ENCODE measurements around the gene DOK1.

DOK1 gene

DNA sequence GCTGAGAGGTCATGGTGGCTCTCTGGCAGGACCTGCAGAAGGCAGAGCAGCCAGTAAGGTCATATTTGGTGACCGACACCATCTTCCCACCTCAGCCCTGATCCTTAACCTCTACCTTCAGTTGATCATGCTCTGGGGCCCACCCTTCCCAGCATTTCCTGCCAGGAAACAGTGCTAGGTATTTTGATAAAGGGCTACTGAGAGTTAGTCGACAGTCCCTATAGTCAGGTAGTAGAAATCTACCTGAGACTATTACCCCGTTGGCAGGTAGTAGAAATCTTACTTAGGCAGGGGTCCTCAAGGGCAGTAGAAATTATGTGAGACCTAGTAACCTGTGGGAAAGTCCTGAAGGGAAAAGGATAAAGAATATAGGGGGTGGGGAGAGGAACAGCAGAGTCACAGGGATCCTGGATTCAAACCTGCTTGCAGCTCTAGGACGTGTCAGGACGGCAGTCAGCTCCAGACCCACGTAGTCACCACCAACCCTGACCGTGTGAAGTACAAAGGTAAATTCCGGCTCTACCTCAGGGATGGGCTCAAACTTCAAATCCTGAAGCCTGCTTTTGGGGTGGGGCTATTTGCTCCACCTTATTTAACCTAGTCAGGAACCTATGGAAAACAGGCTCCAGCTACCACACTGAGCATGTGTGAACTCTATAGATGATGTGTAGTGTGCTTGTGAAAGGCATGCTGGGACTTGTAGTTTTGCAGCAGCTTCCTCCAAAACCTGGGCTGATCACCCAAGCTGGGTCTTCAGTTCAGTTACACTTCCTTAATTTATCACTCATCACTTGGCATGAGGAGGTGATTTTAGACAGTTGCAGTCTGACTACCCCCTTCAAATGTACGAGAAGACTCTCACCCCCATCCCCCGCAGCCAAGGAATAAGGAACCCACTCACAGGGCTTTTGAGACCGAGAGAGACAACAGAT, 28.5 kb upstream of the DOK1 start, which contains the start of gene DQX1:
TSS of gene DQX1 (minus strand) at position 515 of the 932 bp plus-strand sequence. CDS start at position 13, 502 bp downstream.
- DNase-seq, result peak; percentile 32 to 49

DNA sequence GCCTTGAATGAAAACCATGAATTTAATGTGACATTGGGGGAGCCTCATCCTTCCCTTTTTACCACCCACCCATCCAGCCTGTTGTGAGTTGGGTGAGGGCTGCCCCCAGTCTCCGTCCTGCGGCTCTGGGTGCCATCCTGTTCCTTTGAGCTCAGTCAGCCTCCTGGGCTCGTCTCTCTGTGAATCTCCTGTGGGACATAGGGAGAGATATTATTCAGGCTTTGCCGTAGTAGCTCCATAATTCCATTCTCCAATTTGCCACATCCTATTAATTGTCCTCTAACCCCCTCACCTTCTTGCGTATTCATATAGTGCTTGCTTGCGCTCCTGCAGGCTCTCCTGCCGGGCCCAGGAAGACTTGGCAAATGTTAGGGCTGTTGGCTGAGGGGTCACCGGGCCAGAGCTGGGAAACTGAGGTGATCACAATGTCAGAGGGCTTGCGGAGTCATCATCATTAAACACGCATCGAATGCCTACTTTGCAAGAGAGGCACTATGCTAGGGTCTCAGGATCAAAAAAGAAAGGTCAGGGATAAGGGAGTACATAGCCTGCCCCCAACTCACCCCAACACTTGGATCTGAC, 27.8 kb upstream of the DOK1 start:
- no peak for DNase-seq

DNA sequence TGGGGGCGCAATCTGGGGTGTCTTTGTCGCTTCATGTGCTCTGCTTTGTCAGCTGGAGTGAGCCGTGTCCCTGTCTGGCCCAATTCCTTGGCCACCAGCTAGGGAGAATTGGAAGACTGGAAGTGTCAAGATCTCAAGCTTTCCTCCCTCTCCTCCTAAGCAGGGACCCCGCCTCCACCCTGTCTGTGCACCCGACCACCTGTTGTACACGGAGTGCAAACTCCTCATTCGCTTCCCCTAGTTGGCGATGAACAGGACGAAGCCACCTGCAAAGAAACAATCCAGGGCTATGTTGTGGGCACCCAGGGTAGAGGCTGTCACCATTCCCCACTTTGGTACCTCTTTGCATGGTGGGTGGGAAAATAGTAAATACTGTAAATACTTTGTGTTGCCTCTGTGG, 26.8 kb upstream of the DOK1 start:
- no peak for DNase-seq

DNA sequence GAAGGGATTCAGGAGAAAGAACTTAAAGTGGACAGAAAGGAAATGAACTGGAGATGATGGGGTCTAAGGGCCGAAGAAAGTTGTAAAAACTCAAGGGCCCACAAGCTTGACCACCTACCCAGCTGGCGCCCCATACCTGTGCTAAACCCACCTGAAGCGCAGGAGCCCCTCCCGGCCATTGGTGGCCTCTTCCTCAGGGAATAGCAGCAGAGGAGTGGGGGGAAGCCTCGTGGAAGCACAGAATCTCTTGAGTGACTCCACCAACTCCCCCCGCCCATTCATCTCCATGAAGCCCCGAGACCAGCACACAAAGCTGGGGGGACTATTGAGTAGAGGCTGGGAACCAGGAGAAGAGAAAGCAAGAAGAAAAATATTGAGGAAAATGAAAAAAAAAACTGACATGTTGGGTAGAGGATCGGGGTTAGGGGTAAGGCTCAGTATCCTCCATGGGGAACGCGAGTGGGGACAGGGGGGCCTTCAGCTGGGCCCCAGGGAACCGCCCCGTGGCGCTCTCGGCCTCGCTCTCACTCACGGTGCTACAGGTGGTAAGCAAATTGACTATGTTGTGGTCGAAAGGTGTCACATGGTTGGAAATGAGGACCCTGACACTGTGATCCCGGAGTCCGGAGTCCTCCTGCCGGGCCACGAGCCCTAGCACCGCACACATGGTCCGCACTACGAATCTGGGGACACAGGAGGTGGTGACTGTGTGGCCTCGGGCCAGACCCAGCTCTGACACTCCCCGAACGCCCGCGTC, 25.7 kb upstream of the DOK1 start:
- DNase-seq, result no peak

DNA sequence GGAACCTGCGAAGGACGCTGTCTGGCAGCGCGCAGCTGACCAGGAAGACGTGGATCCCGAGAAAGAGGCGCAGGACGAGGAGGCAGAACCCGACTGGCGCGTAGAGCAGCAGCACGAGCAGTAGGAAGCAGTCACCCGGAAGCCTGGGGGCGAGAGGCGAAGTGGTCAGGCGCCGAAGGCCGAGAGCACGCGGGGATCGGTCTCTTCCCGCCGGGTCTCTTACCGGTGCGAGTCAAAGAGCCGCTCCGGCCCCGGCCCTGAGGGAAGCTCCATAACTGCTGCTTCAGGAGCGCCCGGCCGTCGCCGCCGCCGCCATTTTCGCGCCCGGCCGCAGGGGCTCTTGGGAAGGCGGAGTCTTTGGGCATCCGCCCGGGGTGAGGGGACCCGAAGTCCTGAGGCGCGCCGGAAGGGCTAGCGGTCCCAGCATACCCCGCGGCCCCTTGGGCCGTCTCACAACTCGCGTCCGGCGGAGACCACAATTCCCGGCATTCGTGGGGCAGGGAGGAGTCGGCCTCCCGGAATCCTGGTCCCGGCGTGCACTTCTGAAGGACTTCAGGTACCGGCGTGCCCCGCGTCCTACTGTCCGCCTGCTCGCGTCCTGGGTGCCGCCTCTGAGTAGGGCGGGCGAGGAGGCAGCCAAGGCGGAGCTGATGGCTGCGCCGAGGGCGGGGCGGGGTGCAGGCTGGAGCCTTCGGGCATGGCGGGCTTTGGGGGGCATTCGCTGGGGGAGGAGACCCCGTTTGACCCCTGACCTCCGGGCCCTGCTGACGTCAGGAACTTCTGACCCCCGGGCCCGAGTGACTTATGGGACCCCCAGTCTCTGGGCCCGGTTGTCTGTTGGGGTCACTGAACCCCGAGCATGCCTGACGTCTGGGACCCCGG, 24.9 kb upstream of the DOK1 start, which contains the start of the genes AUP1 and HTRA2:
TSS of gene AUP1 (minus strand) at position 350 of the 882 bp plus-strand sequence. CDS start at position 273, 77 bp downstream.
TSS of gene HTRA2 (plus strand) at position 577 of the 882 bp plus-strand sequence. CDS start at position 651, 74 bp downstream.
- DNase-seq, result peak; percentile 98 to 100

DNA sequence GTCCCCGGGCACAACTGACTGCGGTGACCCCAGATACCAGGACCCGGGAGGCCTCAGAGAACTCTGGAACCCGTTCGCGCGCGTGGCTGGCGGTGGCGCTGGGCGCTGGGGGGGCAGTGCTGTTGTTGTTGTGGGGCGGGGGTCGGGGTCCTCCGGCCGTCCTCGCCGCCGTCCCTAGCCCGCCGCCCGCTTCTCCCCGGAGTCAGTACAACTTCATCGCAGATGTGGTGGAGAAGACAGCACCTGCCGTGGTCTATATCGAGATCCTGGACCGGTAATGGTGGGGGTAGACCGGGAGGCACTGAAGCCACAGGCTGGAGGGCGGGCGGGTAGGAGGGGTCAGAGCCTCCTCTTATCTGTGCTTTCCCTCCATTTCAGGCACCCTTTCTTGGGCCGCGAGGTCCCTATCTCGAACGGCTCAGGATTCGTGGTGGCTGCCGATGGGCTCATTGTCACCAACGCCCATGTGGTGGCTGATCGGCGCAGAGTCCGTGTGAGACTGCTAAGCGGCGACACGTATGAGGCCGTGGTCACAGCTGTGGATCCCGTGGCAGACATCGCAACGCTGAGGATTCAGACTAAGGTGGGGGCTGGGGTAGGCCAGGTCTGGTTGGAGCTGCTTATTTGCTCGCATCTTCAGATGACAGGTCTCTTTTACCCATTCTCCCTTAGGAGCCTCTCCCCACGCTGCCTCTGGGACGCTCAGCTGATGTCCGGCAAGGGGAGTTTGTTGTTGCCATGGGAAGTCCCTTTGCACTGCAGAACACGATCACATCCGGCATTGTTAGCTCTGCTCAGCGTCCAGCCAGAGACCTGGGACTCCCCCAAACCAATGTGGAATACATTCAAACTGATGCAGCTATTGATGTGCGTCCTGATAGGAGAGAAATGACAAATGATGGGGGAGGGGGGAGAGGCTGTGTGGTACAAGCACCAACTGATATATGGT, 24.0 kb upstream of the DOK1 start:
- DNase-seq, result peak; percentile 38 to 64

DNA sequence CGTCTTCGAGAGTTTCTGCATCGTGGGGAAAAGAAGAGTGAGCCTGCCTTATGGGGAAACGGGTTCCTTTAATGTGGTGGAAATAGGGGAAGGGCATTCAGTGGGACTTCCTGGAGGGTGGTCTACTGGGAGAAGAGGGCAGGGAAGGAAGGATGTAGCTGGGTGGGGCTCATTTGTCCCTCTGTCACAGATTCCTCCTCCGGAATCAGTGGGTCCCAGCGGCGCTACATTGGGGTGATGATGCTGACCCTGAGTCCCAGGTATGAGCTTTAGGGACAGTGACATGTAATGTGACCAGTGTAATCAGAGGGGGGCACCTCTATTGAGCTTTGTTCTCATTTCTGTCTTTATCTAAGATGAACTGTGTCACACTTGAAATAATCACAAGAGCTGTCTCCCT, 22.9 kb upstream of the DOK1 start:
- no peak for DNase-seq

DNA sequence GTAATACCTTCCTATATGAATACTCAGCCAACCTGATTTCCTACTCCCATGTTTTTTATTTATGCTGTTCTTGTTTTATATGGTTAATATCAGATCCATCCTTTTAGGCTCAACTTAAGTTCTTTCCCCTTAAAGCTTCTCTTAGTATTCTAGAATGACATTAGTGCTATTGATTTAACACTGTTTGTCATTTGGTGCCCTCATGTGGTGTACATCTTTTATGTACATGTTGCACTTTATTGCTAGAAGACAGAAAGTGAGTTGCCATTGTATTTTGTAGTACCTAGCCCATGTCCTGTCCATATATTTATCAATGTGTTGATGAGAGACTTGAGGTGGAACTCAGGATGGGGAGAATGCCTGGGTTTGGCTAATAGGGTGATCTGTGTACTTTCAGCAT, 22.3 kb upstream of the DOK1 start:
- DNase-seq, result peak in 1 of 2 donors; percentile 55

DNA sequence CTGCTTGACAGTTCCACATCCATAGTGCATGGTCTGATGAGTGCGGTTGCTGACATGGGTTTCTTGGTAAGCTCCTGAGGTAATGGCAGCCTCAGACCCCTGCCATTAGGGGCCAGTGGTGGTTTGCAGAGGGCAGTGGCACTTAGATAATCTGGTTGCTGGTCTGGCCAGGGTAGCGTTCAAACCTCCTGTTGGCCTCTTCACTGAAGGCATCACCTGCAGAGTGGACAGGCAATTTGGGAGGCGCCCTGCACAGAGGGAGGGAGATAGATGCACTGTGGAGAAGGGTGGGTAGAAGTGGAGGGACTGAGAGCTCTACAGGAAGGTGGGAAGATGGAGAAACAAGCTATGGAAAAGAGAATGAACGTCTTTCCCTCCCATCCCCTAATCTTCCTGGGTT, 21.1 kb upstream of the DOK1 start:
- DNase-seq, result no peak

DNA sequence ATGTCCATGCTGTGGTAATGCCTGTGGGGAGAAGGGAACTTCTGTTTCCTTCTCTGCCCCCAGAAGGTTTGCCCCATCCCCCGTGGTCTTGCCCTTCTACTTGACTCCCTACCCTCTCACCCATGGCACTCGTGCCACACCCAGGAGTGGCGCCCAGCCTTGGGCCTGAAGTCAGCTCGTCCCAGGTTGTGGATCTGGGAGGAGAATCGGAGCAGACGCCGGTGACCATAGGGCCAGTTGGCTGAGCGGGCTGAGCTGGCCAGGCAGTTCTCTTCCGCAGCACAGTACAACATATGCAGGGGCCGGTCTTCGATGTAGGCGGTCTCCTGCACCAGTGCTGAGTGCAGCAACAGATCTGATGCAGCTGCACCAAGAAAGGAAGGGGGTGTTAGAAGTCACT, 20.1 kb upstream of the DOK1 start:
- no peak for DNase-seq

DNA sequence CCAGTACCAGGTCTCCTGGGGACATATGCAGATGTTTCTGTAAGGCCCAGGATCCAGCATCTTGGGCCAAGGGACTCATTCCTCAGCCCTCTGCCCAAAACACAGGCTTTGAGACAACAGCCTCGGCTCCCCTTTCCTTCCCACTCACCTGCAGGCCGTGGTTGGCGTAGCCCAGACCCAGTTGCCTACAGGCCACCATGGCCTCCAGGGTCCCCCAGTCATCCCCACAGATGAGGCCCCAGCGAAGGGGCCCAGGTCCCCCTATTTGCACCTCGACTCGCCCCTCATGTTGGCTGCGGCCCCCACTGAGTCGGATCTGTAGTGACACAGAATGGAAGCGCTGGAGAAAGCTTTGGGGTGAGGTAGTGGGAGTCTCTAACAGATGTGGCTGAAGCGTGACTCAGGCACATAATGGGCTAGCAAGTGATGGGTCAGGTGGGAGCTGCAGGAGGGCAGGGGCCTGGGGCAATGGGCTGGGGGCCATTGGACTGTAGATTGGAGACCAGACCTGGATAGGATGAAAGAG, 19.0 kb upstream of the DOK1 start:
- DNase-seq, result no peak

DNA sequence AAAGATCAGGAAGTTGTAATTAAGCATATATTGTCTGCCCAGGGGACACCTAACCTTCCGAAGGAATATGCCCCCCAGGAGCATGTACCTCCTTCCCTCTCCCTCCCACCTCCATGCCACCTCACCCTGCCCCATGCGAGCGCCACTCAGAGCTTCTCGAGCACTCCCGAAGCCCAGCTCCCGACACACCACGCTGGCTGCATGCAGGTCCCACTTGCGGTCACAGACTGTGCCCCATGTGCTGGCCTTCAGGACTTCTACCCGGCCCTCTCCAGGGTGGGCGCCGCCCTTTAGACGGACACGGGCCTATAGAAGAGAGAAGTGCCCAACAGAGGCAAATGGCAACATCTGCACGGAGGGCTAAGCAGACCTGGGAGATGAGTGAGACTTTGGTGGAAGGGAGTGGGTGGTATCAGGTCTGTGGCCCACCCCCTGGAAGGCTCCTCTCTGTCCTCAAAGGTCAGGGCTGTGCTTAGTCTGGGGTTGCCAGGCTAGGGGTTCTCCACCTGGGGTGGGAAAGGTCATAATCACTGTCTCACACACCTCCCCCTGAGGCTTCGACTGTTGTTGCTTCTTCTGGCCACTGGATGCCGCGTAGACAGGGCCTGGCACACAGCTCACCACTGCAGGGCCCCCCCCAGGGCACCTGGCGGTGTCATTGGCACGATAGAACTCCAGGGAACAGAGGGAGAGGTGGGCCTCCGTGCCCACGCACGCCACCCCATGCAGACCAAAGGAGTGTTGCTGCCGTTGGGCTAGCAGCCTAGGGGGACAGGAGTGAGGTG, 18.2 kb upstream of the DOK1 start:
- DNase-seq, result no peak

DNA sequence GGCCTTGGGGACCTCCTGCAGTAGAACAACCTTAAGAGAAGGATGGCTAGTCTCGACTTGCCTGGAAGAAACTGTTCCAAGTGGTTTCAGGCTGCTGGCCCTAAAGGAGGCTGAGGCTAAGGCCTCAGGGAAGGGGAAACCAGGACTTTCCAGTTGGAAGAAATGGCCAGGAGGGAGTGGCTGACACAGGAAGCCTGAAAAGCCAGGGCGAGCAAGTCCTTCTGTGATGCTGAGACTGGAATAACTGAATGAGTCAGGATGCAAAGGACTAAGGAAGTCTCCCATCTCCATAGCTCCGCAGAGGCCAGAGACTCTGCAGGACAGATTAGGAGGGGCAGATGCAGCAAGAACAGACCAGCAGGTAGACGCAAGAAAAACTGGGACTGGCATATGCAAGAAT, 17.4 kb upstream of the DOK1 start:
- no peak for DNase-seq

DNA sequence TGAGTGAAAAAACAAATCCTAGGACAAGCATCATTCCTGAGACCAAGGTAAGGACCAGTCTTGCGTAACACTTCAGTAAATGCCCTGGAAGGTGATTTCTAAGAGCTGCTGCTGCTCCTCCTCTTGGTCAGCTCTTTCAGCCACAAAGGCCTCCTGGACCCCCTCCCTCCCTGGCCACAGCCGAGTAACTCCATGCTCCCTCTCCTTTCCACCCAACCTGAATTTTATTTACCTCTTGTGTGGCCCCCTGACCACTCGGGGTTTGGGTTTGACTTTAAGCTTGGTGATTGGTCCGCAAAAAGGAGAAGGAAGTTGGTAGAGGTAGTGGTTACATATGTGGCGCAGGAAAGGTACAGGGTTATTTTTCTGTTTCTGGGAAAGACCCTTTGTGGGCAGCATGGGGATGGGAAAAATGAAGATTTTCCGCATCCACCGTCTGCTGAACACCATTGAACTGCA, 15.6 kb upstream of the DOK1 start:
- DNase-seq, result no peak

DNA sequence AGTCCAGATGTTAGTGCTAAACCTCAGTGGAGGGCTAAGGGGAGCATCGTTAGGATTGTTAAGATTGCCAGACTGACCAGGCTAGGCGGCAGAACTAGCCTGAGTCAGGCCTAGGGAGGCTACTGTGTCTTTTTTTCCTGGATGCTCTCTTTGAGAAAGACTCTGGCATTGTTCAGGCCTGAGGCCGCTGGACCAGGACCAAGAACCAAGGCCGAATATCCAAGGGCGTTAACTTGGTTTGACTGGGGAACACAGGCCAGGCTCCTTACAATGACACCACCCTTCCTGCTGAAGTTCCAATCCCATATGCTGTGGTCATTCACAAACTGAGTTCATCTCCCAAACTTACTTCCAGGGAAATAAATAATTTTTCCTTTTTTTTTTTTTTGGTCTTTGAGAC, 14.2 kb upstream of the DOK1 start:
- DNase-seq, result no peak

DNA sequence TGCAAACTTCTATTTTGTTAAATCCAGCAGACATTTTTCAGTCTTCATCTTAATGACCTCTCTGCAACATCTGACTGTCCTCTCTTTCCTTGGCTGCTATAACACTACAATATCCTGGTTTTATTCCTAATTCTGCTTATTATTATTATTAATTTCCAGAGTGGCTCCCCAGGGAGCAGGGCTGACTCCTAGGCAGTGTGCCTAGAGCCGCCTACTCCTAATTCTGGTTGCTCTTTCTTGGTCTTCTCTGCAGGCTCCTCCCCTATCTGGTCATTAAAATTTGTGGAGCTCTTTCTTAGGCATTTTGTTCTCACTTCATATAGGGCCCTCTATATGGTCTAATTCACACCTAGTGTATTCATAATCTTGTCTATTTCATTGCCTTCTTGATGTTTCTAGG, 11.5 kb upstream of the DOK1 start:
- no peak for DNase-seq

DNA sequence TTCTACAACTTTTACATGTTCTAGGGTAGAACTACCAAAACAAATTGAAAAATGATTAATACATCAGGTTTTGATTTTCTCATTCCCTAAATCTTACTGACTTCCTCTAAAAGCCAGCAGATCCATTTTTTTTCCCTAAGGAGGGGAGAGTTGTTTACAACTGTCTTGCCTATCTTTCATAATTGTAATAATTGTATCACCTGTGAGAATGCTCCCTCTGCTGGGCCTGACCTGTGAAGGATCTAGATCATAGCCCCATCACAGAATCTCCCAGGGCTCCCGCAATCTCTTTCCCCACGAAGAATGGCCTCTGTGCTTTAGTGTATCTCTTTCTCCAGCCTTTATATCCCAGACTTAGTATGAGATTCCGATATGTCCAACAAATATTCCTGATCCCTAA, 9.9 kb upstream of the DOK1 start:
- DNase-seq, result no peak

DNA sequence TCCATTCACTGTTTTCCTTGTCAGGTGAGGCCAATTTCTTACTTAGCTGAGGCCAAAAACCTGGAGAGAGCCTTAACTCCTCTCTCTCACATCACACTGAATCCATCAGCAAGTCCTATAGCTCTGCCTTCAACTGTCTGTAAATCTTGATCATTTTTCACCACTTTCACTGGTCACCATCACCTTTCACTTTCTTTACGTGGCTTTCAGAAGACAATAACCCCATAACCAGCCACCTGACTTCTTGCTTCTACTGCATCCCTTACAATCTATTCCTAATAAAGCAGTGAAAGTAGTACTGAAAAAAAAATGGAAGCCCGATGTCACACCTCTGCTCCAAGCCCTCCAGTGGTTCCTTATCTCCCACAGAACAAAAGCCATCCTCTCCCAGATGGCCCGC, 8.5 kb upstream of the DOK1 start:
- DNase-seq, result no peak

DNA sequence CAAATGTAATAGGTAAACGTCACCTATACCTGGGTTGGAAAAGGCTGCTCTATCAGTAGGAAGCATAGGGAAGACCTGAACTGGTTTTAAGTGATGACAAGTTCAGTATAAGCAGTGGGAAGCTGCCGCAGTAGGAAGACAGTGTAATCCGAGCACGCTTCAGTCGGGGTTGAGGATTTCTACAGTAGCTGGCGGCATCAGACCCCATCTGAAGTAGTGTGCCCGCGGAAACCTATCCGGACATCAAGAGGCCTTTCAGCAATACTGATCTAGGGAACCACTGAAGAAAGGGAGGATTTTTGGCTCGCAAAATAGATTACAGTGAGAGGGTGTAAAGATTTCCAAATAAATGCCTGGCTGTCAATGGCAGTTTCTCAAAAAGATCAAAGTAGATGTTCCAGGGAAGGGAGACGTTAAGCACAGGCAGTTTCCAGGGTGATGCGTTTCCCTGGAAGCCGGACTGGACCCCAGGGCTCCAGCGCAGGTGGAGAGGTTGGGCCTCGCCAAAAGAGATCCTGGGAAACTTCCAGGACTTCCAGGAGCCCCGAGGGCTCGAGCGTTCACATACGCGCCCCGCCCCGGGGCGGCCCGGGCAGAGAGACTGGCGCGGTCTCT, 6.1 kb upstream of the DOK1 start:
- no peak for DNase-seq

All from inflammatory macrophage treated with lipopolysaccharide for 1 hour (primary cell).